Limb (tissue), 2 donors: ENCODE measurements around the gene VTA1.
"Not testable (repeated sequence)": the region's sequence is repeated elsewhere in the genome, so short reads cannot be mapped to it uniquely, and the experiment has no call there.

Experiments used
- DNase-seq, 2 donors: peaks; one replicate each; pipeline ENCODE4 v3.0.0-alpha.2; 2016; ENCODE audit errors: extremely low spot score in 2 of 2

Gene VTA1

DNA sequence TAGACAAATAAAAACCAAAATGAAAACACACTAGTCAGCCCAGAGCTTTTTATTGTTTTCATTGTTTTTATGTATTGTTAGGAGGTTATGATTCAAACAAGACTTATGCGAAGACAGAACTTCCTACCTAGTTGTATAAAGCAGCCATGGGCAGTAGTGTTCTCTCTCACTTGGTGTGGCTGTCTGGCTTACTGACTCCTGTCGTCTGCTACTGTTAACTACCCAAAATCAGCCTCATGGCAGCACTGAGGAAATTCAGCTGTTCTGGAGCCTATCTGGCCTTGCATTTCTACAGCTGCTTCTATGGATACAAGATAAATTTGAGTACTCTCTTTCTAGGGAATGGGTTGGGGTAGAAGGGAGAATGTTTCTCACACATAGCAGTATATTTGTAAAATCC lies 20.4 kb downstream of the VTA1 start:
- DNase-seq = no peak

GRCh38 chr6:142171351-142171750 lies 24.3 kb downstream of the VTA1 start:
- no peak for DNase-seq

DNA sequence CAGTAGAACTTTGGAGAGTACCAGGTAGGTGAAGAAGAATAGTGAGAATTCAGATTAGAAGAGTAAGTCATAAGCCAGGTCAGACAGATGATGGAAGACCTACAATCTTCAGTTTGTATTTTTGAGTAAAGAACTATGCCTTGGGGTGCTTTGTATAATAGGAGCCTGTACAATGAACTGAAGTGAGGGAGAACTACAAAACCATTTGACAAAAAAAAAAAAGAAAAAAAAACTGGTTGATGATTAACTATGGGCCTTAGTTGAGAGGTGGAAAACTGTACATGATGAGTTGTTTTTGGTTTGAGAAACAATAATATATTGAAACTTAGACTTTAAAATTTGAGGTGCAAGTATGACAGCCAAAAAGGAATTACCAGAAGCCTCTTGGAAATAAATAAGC lies 25.7 kb downstream of the VTA1 start:
- no peak for DNase-seq

- DNase-seq = no peak
These were observed 26.9 kb downstream of the VTA1 start for GRCh38 chr6:142173980-142174379.

GRCh38 chr6:142174703-142175102 lies 27.6 kb downstream of the VTA1 start:
- no peak for DNase-seq

- DNase-seq = no peak
These were observed 31.1 kb downstream of the VTA1 start for GRCh38 chr6:142178129-142178528.

DNA sequence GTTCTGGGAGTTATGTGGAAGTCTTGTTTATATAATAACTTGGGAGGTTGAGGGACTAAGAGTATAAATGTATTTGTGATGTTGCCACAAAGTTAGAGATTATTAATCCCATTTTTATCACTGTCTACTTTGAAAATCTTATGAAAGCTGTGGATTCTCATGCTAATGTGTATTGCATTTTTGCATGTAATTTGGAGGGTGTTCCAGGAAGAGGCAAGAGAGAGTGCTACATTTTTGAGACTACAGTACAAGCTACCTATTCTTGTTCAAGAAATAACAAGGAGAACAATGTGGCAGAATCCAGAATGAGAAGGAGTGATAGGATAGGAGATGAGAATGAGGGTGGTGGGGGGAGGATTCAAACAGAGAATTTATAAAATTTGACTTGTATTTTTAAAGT lies 34.9 kb downstream of the VTA1 start:
- DNase-seq = no peak

- no peak for DNase-seq
These were observed 36.3 kb downstream of the VTA1 start for GRCh38 chr6:142183351-142183750.

- no peak for DNase-seq
These were observed 37.2 kb downstream of the VTA1 start for GRCh38 chr6:142184307-142184706.

DNA sequence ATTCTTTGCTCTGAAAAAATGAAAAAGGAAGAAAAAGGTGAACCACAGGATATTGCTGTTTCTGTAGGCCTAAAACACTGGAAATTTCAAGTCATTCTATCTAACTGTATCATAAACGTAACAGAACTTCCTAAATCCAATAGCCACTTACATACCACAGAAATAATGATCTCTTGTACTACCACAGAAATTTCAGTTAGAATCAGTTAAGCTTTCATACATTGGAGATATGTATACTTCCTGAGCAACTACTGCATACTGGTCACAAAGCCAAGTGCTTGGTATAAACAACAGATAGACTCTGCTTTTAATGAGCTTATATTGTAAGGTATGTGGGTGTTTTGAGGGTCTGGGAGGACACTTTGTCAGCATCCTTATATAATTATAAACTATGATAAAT lies 38.6 kb downstream of the VTA1 start:
- no peak for DNase-seq

- DNase-seq = peak; percentile 24 to 30
These were observed 40.1 kb downstream of the VTA1 start for GRCh38 chr6:142187209-142187608.

DNA sequence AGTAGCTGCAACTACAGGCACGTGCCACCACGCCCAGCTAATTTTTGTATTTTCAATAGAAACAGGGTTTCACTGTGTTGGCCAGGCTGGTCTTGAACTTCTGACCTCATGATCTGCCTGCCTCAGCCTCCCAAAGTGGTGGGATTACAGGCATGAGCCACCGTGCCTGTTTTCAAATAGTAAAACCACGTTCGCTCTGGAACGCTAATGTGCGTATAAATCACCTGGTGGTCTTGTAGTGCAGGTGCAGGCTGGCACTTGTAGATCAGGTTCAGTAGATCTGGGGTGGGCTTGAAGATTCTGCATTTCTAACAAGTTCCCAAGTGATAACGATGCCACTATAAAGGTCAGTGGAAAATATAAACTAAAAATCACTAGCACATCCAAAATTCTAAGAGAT lies 41.3 kb downstream of the VTA1 start:
- DNase-seq = not testable (repeated sequence)

DNA sequence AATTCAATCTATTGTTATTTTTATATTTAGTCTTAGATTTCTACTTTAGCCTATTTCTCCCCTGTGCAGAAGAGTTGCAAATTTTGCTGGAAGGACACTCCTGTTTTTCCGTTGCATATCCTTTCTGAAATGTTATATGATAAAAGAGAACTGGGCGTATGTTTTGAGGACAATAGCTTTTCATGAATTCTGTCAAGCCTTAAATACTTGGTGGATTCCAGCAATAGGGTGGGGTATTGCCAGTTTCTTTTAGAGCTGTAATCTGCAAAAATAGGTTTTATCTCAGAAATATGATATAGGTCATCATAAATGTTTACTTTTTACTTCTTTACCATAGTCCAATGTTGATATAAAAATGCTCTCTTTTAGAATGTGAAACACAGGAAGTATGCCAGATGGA lies 42.0 kb downstream of the VTA1 start:
- no peak for DNase-seq

- no peak for DNase-seq
These were observed 45.3 kb downstream of the VTA1 start for GRCh38 chr6:142192343-142192742.

DNA sequence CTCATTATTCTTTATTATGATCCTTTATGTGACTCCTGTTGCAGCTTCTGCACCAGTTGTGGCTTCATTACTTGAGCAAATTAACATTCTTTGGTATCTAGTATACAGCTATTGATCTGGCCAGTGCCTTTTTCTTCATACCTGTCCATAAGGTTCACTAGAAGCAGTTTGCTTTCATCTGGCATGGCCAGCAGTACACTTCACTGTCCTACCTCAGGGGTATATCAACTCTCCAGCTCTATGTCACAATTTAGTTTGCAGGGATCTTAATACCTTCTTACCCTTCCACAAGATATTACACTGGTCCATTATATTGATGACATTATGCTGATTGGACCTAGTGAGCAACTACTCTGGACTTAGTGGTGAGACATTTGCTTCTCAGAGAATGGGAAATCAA lies 46.6 kb downstream of the VTA1 start:
- no peak for DNase-seq

- no peak for DNase-seq
These were observed 48.9 kb downstream of the VTA1 start for GRCh38 chr6:142195862-142196541.

DNA sequence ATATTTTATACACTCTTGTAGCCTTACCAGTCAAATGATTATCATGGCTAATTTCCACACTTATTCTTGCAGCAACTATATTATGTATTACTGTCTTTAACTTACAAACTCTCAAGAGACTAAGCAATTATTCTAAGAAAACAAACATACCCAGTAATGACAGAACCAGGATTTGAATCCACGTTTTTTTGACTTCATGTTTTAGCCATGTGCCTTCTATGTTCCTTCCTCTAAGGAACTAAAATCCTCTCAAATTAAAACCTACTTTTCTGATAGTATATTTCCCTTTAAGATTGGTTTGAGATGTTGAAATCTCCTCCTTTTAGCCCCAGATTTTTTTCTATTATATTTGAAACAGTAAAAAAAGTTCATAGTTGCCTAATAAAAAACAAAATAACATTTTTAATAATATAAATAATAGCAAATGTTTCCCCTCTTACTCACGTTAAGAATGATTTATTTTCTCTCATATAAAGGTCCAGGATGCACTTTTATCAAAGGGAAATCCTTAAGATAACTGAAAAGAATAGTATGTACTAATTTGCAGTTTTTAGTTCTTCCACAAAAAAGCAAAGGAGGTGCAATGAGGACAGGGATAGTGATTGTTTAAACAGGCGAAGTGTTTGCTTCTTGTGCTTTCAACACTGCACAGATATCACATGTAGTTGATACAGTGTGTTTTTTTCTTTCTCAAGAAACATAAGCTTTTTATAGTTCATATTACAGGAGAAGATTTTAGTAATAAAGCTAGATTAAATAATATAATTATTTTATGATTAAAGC lies 54.0 kb downstream of the VTA1 start:
- no peak for DNase-seq

GRCh38 chr6:142207265-142207877 lies 60.3 kb downstream of the VTA1 start:
- DNase-seq = peak in 1 of 2 donors; percentile 32

GRCh38 chr6:142210606-142211005 lies 63.5 kb downstream of the VTA1 start:
- DNase-seq = no peak

DNA sequence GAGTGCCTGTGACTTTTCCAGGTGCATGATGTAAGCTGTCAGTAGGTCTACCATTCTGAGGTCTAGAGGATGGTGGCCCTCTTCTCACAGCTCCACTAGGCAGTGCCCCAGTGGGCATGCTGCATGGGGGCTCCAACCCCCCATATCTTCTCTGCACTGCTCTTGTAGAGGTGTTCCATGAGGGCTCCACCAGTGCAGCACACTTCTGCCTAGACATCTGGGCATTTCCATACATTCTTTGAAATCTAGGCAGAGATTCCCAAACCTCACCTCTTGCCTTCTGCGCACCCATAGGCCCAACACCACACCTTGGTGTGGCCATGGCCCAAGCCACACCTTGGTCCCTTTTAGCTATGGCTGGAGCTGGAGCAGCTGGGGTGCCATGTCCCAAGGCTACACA lies 66.3 kb downstream of the VTA1 start:
- DNase-seq = no peak

DNA sequence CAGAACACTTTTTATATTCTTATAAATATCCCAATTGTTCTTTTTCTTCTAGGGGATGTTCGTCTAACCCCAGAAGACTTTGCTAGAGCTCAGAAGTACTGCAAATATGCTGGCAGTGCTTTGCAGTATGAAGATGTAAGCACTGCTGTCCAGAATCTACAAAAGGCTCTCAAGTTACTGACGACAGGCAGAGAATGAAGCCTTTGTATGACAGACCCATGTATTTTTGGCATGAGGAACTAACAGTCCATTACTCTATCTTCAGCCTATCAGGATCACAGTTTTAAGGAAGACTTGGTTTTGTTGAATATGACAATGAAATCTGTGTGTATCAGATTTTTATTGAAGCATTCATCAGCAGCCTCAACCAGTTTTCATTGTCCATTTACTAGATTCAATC lies 71.4 kb downstream of the VTA1 start:
- no peak for DNase-seq

GRCh38 chr6:142222022-142222421 lies 75.0 kb downstream of the VTA1 start:
- no peak for DNase-seq

GRCh38 chr6:142223938-142224337 lies 76.9 kb downstream of the VTA1 start:
- DNase-seq = no peak
